Colonic mucosa (tissue), 4 donors: ENCODE data around the gene EEFSEC. TPM values are rescaled to one million over a fixed set of nuclear protein-coding genes. Genes with fewer than 3 reads are reported as not detected.
A peak's percentile ranks its signal among the peaks of the same experiment; 100 is the strongest.

Experiments
- DNase-seq: peaks from one replicate; pipeline ENCODE4 v3.0.0-alpha.2; 2020
- H3K27ac ChIP-seq: fragments of 200-600 bp; one replicate; pipeline ENCODE4 v1.8.0; 2021
- H3K27me3 ChIP-seq: fragments of 200-600 bp; one replicate; pipeline ENCODE4 v1.8.0; 2021
- H3K36me3 ChIP-seq: fragments of 200-600 bp; one replicate; pipeline ENCODE4 v1.8.0; 2021
- H3K4me1 ChIP-seq: fragments of 200-600 bp; one replicate; pipeline ENCODE4 v1.8.0; 2021; ENCODE audit warnings: mild to moderate bottlenecking
- H3K4me3 ChIP-seq: fragments of 200-600 bp; one replicate; pipeline ENCODE4 v1.8.0; 2021
- H3K9ac ChIP-seq, 2 donors: one replicate each; pipeline ENCODE4 v1.7.0; 2013; ENCODE audit warnings: control low read depth in 2 of 2, low read depth in 2 of 2, low read length in 2 of 2
- H3K9me3 ChIP-seq: fragments of 200-600 bp; one replicate; pipeline ENCODE4 v1.8.0; 2021
- CTCF ChIP-seq: fragments of 200-600 bp; IDR thresholded peaks from one replicate; pipeline ENCODE4 v1.8.0; 2022; ENCODE audit warnings: antibody characterized with exemption, mild to moderate bottlenecking
- intact Hi-C: fragments of 100-400 bp; cut with DNase I; formaldehyde crosslinking; loops from one replicate; pipeline ENCODE4 v1.14.1; 2022
- total RNA-seq, 2 donors: library from RNA; stranded (reverse); fragmentation: NEBNext Ultra II Directional in 1 of 2; extraction: Animal tissue kit (Norgen Biotek cat#: 25700) in 1 of 2; gene quantifications; one replicate each; pipeline ENCODE4 v1.2.1, GENCODE V29; 2021
- donor health status: healthy.
- donor health status: DM: no; HTN: no; CAD: no.
- donor health status: DM: no; HTN: no; CAD: no.

EEFSEC gene
- total RNA-seq, 2 donors from 2014 or later: 8.6 to 16.6 TPM

DNA sequence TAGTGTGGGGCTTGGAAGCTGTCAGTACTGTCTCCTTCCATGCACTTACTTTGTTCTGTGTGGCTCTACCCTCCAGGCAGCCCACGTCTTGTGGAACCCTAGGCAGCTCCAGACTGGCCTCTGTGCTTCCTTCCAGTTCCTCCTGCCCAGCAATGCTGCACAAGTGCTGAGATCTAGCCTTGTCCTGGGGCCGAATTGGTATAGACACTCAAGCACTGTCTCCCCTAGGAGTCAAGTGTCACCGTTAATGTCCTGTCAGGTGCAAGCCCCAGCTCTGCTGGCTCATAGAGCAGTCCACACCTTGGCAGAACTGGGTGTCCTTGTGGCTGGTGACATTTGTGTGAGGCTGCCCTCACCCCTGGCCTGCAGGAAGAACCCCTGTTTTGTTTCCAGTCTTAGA is 130.1 kb downstream of the EEFSEC start:
- no peak overlapping the region for H3K9ac ChIP-seq
- no peaks in the 10 kb centered on the region for H3K27me3 ChIP-seq
- no peaks in the 10 kb centered on the region for H3K4me1 ChIP-seq
- intact Hi-C loops: no loop called here
- H3K4me3 ChIP-seq: no peak overlapping the region
- no peak for DNase-seq
- H3K9me3 ChIP-seq: no peaks in the 10 kb centered on the region
- H3K27ac ChIP-seq: no peak overlapping the region
- H3K36me3 ChIP-seq: no peaks in the 10 kb centered on the region
- TF ChIP-seq CTCF: no peak

- H3K4me1 ChIP-seq: no peaks in the 10 kb centered on the region
- intact Hi-C loops: no loop called here
- no peaks in the 10 kb centered on the region for H3K27me3 ChIP-seq
- no peaks in the 10 kb centered on the region for H3K36me3 ChIP-seq
- no peak overlapping the region for H3K4me3 ChIP-seq
- H3K9me3 ChIP-seq: no peaks in the 10 kb centered on the region
- TF ChIP-seq CTCF: no peak
- H3K27ac ChIP-seq: no peak overlapping the region
- no peak overlapping the region for H3K9ac ChIP-seq
- DNase-seq: peak; percentile 14
Measured at GRCh38 chr3:128285042-128285966, 132.0 kb downstream of the EEFSEC start.

GRCh38 chr3:128285967-128286321 is 132.7 kb downstream of the EEFSEC start:
- no peaks in the 10 kb centered on the region for H3K9me3 ChIP-seq
- no peaks in the 10 kb centered on the region for H3K36me3 ChIP-seq
- DNase-seq: no peak
- no peak overlapping the region for H3K27ac ChIP-seq
- no peaks in the 10 kb centered on the region for H3K27me3 ChIP-seq
- no peak overlapping the region for H3K9ac ChIP-seq
- H3K4me1 ChIP-seq: no peaks in the 10 kb centered on the region
- intact Hi-C loops: no loop called here
- no peak for TF ChIP-seq CTCF
- H3K4me3 ChIP-seq: no peak overlapping the region

- intact Hi-C loops: no loop called here
- no peak overlapping the region for H3K4me3 ChIP-seq
- H3K4me1 ChIP-seq: no peaks in the 10 kb centered on the region
- H3K9ac ChIP-seq: no peak overlapping the region
- no peaks in the 10 kb centered on the region for H3K9me3 ChIP-seq
- TF ChIP-seq CTCF: no peak
- no peak for DNase-seq
- H3K27ac ChIP-seq: no peak overlapping the region
- no peaks in the 10 kb centered on the region for H3K36me3 ChIP-seq
- no peaks in the 10 kb centered on the region for H3K27me3 ChIP-seq
Measured at GRCh38 chr3:128286691-128287090, 133.4 kb downstream of the EEFSEC start.

DNA sequence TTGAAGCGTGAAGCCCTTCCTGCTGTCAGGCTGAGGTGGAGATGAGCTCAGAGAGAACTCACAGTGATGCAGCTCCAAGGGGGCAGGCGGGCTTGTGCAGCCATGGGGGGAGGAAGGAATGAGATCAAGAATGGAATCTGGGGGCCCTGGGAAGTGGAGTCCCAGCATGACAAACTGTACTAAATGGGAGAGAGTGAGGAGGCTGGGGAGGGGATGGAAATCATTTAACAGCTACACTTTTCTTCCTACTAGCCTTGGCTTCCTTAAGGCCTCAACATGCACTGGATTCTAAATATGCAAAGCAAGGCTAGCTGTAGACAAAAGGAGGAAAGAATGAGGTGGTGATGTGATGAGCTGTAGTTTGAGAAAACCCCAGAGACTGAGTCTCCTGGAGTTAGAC is 133.9 kb downstream of the EEFSEC start:
- H3K4me1 ChIP-seq: no peaks in the 10 kb centered on the region
- no peak overlapping the region for H3K27ac ChIP-seq
- H3K4me3 ChIP-seq: no peak overlapping the region
- TF ChIP-seq CTCF: no peak
- H3K9me3 ChIP-seq: no peaks in the 10 kb centered on the region
- no peak for DNase-seq
- no peaks in the 10 kb centered on the region for H3K27me3 ChIP-seq
- intact Hi-C loops: no loop called here
- H3K36me3 ChIP-seq: no peaks in the 10 kb centered on the region
- H3K9ac ChIP-seq: no peak overlapping the region
